GM10248 (cell line): Measurements from ENCODE around the gene HELLS.
"Not testable (repeated sequence)": the region's sequence is repeated elsewhere in the genome, so short reads cannot be mapped to it uniquely, and the experiment has no call there.

Experiments
- CTCF ChIA-PET: fragments of 300-600 bp; sonication (Branson Sonifier 250); formaldehyde crosslinking; extraction: SDS; loops from one replicate; lab custom pipeline; 2021; ENCODE audit warnings: antibody characterized with exemption; lab: Yijun Ruan, JAX
- POLR2A ChIA-PET: fragments of 350-650 bp; sonication (Branson Sonifier 250); formaldehyde crosslinking; extraction: SDS; loops from one replicate; lab custom pipeline; 2020; ENCODE audit warnings: antibody characterized with exemption; lab: Yijun Ruan, JAX
- DNase-seq: peaks from one replicate; pipeline ENCODE4 v3.0.0; 2012; ENCODE audit errors: extremely low spot score
- CTCF ChIP-seq: IDR thresholded peaks from 2 replicates; pipeline ENCODE4 v1.5.1; 2012; ENCODE audit warnings: mild to moderate bottlenecking, low read depth; ENCODE audit errors: extremely low read depth, missing control alignments, control extremely low read depth

The HELLS gene

GRCh38 chr10:94626476-94626875, 80.9 kb downstream of the HELLS start:
- no peak for TF ChIP-seq CTCF
- DNase-seq, result no peak
- CTCF ChIA-PET, result no interaction called here
- POLR2A ChIA-PET, result no interaction called here

GRCh38 chr10:94627511-94627910, 81.9 kb downstream of the HELLS start:
- no peak for TF ChIP-seq CTCF
- ChIA-PET POLR2A (no interaction called here), CTCF (interaction anchor here (3.8 kb wide), 1 partner anchor 15 kb away, joined by 30 read pairs; no protein-coding TSS in a partner anchor)
- DNase-seq, result no peak

GRCh38 chr10:94630017-94630688, 84.6 kb downstream of the HELLS start:
- DNase-seq, result peak; percentile 39
- ChIA-PET POLR2A (no interaction called here), CTCF (interaction anchor here (0.6 to 3.8 kb wide), 4 partner anchors 9 to 1064 kb away, joined by 3 to 30 read pairs (median 3); no protein-coding TSS in a partner anchor)
- peak; percentile 58 for TF ChIP-seq CTCF

- CTCF ChIA-PET, result interaction anchor here (1.2 to 3.8 kb wide), 2 partner anchors 10 to 11 kb away, joined by 5 to 30 read pairs; no protein-coding TSS in a partner anchor
- TF ChIP-seq CTCF, result no peak
- DNase-seq, result no peak
- POLR2A ChIA-PET, result no interaction called here
Measured at GRCh38 chr10:94631077-94631875, 85.7 kb downstream of the HELLS start.

GRCh38 chr10:94632954-94633353, 87.4 kb downstream of the HELLS start:
- POLR2A ChIA-PET, result no interaction called here
- CTCF ChIA-PET, result interaction anchor here (1.2 kb wide), 1 partner anchor 10 kb away, joined by 3 read pairs; no protein-coding TSS in a partner anchor
- DNase-seq, result no peak
- no peak for TF ChIP-seq CTCF

- DNase-seq, POLR2A ChIA-PET: not testable (repeated sequence)
- CTCF ChIA-PET, result interaction anchor here (0.9 kb wide), 1 partner anchor 9 kb away, joined by 3 read pairs; no protein-coding TSS in a partner anchor
Measured at GRCh38 chr10:94638097-94638496, 92.5 kb downstream of the HELLS start.
